Breast epithelium (tissue), 4 donors: ENCODE measurements around the gene ABI2. TPM values are rescaled to one million over a fixed set of nuclear protein-coding genes. Genes with fewer than 3 reads are reported as not detected.
A peak's percentile ranks its signal among the peaks of the same experiment; 100 is the strongest.
"Not testable (repeated sequence)": the region's sequence is repeated elsewhere in the genome, so short reads cannot be mapped to it uniquely, and the experiment has no call there.

ENCODE experiments used
- DNase-seq, 2 donors: peaks; one replicate each; pipeline ENCODE4 v3.0.0-alpha.2; 2019; ENCODE audit warnings: low spot score in 2 of 2
- H3K27ac ChIP-seq, 2 donors: fragments of 200-600 bp; sonication (generic) in 1 of 2; one replicate each; pipeline ENCODE4 v1.5.1; 2016 to 2019; ENCODE audit warnings: mild to moderate bottlenecking in 1 of 2
- H3K27me3 ChIP-seq, 2 donors: fragments of 200-600 bp; sonication (generic) in 1 of 2; one replicate each; pipeline versions ENCODE4 v1.5.1 to v1.6.0; 2017 to 2019; ENCODE audit warnings: control low read depth in 1 of 2, mild to moderate bottlenecking in 1 of 2
- H3K36me3 ChIP-seq: fragments of 200-600 bp; one replicate; pipeline ENCODE4 v1.5.1; 2019
- H3K4me1 ChIP-seq, 2 donors: fragments of 200-600 bp; sonication (generic); one replicate each; pipeline ENCODE4 v1.5.1; 2016 to 2019; ENCODE audit warnings: control low read depth in 1 of 2
- H3K4me3 ChIP-seq, 3 donors: fragments of 200-600 bp; sonication (generic); 1 replicate in 2 of 3; 2 replicates in 1 of 3; pipeline ENCODE4 v1.5.1; 2016 to 2019; ENCODE audit warnings: mild to moderate bottlenecking in 3 of 3, moderate library complexity in 2 of 3
- H3K9me3 ChIP-seq, 2 donors: fragments of 200-600 bp; sonication (generic) in 1 of 2; one replicate each; pipeline ENCODE4 v1.5.1; 2016 to 2019; ENCODE audit warnings: control low read depth in 1 of 2
- POLR2A ChIP-seq: fragments of 450-650 bp; IDR thresholded peaks from one replicate; pipeline ENCODE4 v1.6.1; 2016; ENCODE audit warnings: antibody characterized with exemption, mild to moderate bottlenecking, moderate library complexity
- POLR2AphosphoS5 ChIP-seq, 3 donors: sonication (generic); formaldehyde crosslinking; IDR thresholded peaks; one replicate each; pipeline ENCODE4 v1.6.1; 2017; ENCODE audit warnings: antibody characterized with exemption in 3 of 3
- intact Hi-C: fragments of 100-400 bp; cut with DNase I; formaldehyde crosslinking; loops from one replicate; pipeline ENCODE4 v1.15.1; 2023; ENCODE audit warnings: low total_unique reads
- total RNA-seq, 3 donors: library from RNA; depleted of rRNA; stranded (reverse); fragments of >200 nt; gene quantifications; one replicate each; pipeline ENCODE4 v1.1.0, GENCODE V29; 2016
- TF ChIP-seq, protein P1 (sequence below), 3 donors: fragments of 450-650 bp; IDR thresholded peaks; one replicate each; pipeline ENCODE4 v1.5.1; 2016 to 2017; ENCODE audit warnings: antibody characterized with exemption in 3 of 3, mild to moderate bottlenecking in 3 of 3, moderate library complexity in 3 of 3

The ABI2 gene
- total RNA-seq, 3 donors from 2014 or later = 16.0 to 71.6 (median 46.9) TPM

GRCh38 chr2:203301667-203302066 lies 26.5 kb upstream of the ABI2 start:
- no peak for TF ChIP-seq POLR2AphosphoS5 (IDR thresholded peaks at IDR 0.05)
- TF ChIP-seq, protein P1, sequence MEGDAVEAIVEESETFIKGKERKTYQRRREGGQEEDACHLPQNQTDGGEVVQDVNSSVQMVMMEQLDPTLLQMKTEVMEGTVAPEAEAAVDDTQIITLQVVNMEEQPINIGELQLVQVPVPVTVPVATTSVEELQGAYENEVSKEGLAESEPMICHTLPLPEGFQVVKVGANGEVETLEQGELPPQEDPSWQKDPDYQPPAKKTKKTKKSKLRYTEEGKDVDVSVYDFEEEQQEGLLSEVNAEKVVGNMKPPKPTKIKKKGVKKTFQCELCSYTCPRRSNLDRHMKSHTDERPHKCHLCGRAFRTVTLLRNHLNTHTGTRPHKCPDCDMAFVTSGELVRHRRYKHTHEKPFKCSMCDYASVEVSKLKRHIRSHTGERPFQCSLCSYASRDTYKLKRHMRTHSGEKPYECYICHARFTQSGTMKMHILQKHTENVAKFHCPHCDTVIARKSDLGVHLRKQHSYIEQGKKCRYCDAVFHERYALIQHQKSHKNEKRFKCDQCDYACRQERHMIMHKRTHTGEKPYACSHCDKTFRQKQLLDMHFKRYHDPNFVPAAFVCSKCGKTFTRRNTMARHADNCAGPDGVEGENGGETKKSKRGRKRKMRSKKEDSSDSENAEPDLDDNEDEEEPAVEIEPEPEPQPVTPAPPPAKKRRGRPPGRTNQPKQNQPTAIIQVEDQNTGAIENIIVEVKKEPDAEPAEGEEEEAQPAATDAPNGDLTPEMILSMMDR (IDR thresholded peaks at IDR 0.05) = no peak
- TF ChIP-seq POLR2A = no peak
- H3K27me3 ChIP-seq = no peaks in the 10 kb centered on the region
- no peaks in the 10 kb centered on the region for H3K36me3 ChIP-seq
- no peaks in the 10 kb centered on the region for H3K9me3 ChIP-seq
- intact Hi-C loops = no loop called here
- DNase-seq = no peak
- no peaks in the 10 kb centered on the region for H3K4me1 ChIP-seq
- H3K27ac ChIP-seq = no peak overlapping the region
- H3K4me3 ChIP-seq = no peak overlapping the region

DNA sequence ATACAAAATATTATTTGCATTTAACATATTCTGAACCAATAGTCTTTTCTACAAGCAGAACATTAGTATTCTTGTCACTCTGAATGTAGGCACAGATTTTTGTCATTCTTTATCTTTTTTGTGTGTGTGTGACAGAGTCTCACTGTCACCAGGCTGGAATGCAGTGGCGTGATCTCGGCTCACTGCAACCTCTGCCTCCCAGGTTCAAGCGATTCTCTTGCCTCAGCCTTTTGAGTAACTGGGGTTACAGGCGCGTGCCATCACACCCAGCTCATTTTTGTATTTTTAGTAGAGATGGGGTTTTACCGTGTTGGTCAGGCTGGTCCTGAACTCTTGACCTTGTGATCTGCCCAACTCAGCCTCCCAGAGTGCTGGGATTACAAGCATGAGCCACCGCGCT lies 25.6 kb upstream of the ABI2 start:
- H3K27ac ChIP-seq, H3K4me3 ChIP-seq, DNase-seq, H3K27me3 ChIP-seq, H3K9me3 ChIP-seq, intact Hi-C loops, H3K4me1 ChIP-seq, H3K36me3 ChIP-seq: not testable (repeated sequence)

DNA sequence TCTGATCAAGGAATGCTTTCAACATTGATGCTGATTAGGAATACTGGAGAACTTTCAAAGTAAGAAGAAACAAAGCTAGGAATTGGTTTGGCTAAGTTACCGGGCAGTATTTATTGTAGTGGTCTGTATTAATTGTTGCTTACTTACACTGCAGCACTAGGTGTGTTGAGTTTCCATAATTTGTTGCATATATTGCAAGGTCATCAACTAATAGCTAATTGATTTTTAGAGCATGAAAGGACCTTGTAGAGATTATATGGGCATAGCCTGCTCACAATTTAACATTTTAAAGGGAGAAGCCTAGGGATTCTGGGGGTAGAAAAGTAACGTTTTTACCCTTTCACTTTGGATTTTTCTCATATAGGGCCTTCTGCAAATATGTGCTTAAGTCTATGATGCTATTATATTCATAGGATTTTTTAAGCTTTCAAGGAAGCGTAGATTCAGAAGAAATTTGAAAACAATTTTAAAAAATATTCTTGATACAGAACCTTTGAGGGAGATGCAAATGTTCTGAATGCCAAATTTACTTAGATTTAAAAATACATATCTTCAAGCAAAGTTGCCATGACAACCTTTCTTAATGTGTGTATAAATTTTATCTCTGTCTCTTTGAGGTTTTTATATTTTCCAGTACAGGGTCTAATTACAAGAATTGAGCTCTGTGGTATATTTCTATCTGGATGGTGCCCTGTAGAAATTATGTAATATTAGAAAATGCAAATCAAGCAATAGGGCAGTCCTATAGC lies 17.3 kb upstream of the ABI2 start:
- H3K4me1 ChIP-seq = no peaks in the 10 kb centered on the region
- H3K4me3 ChIP-seq = no peak overlapping the region
- TF ChIP-seq POLR2A = no peak
- TF ChIP-seq, protein P1 (IDR thresholded peaks at IDR 0.05) = no peak
- no peak for TF ChIP-seq POLR2AphosphoS5 (IDR thresholded peaks at IDR 0.05)
- peaks cover 5% of the 10 kb centered on the region for H3K36me3 ChIP-seq
- H3K27ac ChIP-seq = no peak overlapping the region
- intact Hi-C loops = no loop called here
- H3K27me3 ChIP-seq = no peaks in the 10 kb centered on the region
- DNase-seq = no peak
- H3K9me3 ChIP-seq = no peaks in the 10 kb centered on the region

- H3K4me3 ChIP-seq = no peak overlapping the region
- H3K27ac ChIP-seq = peak overlapping the region in 1 of 2 donors; percentile 34
- H3K36me3 ChIP-seq = no peaks in the 10 kb centered on the region
- no peaks in the 10 kb centered on the region for H3K9me3 ChIP-seq
- TF ChIP-seq POLR2AphosphoS5 (IDR thresholded peaks at IDR 0.05) (no peak), POLR2A (no peak)
- TF ChIP-seq, protein P1 (IDR thresholded peaks at IDR 0.05) = no peak
- no peak for DNase-seq
- H3K4me1 ChIP-seq = no peaks in the 10 kb centered on the region
- H3K27me3 ChIP-seq = no peaks in the 10 kb centered on the region
- intact Hi-C loops = no loop called here
Measured at GRCh38 chr2:203326356-203326755, 1.8 kb upstream of the ABI2 start.

DNA sequence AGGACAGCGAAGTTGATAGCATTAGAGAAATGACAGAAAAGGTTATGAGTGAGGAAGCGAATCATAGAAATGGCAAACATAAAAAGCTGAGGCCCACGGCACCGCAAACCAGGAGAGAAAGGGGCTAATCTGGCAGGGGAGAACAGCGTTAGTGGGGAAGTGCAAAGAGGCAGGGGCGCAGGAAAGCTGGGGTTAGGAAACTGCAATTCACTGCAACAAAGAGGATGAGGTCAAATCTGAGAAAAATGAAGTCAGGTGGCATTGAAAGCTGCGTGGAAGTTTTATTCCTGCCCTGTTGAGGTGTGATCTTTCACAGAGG lies 653 bp upstream of the ABI2 start:
- intact Hi-C loops = no loop called here

More for the DNA sequence above, 653 bp upstream of the ABI2 start:
- no peak for DNase-seq
- H3K4me1 ChIP-seq = no peaks in the 10 kb centered on the region
- H3K9me3 ChIP-seq = no peaks in the 10 kb centered on the region
- peak overlapping the region; percentile 96 to 97 (median 96) for H3K4me3 ChIP-seq
- no peaks in the 10 kb centered on the region for H3K36me3 ChIP-seq
- H3K27me3 ChIP-seq = no peaks in the 10 kb centered on the region
- H3K27ac ChIP-seq = peak overlapping the region; percentile 94
- no peak for TF ChIP-seq POLR2AphosphoS5 (IDR thresholded peaks at IDR 0.05)
- no peak for TF ChIP-seq POLR2A
- TF ChIP-seq, protein P1 (IDR thresholded peaks at IDR 0.05) = no peak
